HG03175 (cell line): ENCODE measurements around the gene ALLC.

Source experiments
- ATAC-seq: cut with Tn5 transposase; IDR thresholded peaks from one replicate; pipeline ENCODE4 v1.9.1; 2021; ENCODE audit warnings: mild to moderate bottlenecking, moderate library complexity; ENCODE audit not compliant: unreplicated experiment

ALLC gene

GRCh38 chr2:3674066-3674845 is 16.3 kb downstream of the ALLC start:
- no peak for ATAC-seq

GRCh38 chr2:3675687-3676086 is 17.7 kb downstream of the ALLC start:
- no peak for ATAC-seq

DNA sequence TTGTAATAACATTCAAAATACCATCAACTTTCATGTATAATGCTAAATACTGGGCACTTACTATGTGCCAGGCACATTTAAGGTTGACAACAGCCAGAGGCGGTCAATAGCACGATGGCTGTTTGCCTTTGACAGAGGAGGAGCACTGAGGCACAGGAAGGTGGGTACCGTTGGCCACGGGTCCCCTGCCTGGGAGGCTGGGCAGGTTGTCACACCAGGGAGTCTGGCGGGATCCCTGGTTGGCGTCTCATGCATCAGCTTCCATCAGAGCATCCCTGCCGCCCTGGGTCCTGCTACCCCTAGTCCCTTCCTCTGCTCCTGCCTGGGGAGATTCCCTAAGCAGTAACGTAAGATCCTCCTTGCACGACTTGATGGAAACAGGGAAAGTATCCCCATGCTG is 19.4 kb downstream of the ALLC start:
- no peak for ATAC-seq

- no peak for ATAC-seq
Observed at GRCh38 chr2:3678212-3678611, 20.2 kb downstream of the ALLC start.

- no peak for ATAC-seq
Observed at GRCh38 chr2:3679180-3679579, 21.2 kb downstream of the ALLC start.

GRCh38 chr2:3679616-3680393 is 21.8 kb downstream of the ALLC start:
- ATAC-seq = no peak

- ATAC-seq = no peak
Observed at GRCh38 chr2:3680548-3681345, 22.7 kb downstream of the ALLC start.

GRCh38 chr2:3681625-3682024 is 23.6 kb downstream of the ALLC start:
- ATAC-seq = no peak

DNA sequence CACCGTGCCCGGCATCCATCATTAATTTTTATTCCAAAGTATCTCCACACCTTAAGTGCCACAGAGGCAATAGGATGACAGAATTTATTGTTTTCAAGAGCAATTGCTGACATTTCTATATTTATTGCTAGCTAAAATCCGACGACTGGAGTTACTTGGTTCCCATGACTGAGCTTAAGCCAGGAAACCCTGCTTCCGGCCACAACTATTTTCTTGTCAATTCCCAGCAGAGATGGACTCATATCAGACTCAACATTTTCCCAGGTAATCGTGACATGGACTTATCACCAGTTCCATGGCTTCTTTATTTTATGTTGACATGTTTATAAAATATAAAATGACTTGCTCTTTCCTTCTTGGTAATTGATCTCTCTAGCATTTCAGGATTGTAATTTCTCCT is 24.8 kb downstream of the ALLC start:
- ATAC-seq = no peak

- ATAC-seq = no peak
Observed at GRCh38 chr2:3683748-3684454, 25.9 kb downstream of the ALLC start.

DNA sequence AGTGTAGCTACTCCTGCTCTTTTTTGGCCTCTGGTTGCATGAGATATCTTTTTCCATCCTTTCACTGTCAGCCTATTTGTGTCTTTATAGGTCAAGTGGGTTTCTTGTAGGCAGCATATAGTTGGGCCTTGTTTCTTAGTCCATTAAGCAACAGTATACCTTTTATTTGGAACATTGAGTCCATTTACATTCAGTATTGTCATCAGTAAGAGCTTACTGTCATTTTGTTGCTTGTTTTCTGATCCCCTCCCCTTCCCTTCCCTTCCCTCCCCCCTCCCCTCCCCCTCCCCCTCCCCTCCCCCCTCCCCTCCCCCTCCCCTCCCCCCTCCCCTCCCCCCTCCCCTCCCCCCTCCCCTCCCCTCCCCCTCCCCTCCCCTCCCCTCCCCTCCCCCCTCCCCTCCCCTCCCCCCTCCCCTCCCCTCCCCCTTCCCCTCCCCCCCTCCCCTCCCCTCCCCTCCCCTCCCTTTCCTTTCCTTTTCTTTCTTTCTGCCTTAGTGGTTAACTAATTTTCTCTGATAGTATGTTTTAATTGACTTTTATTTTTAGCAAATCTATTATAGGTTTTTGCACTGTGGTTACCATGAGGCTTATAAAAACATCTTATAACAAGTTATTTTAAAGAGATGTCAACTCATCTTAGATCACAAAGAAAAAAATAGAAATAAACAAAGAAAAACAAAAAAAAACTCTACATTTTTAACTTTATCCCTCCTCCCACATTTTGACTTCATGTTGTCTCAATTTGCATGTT is 32.2 kb downstream of the ALLC start:
- ATAC-seq = no peak

GRCh38 chr2:3692375-3692774 is 34.4 kb downstream of the ALLC start:
- ATAC-seq = no peak

DNA sequence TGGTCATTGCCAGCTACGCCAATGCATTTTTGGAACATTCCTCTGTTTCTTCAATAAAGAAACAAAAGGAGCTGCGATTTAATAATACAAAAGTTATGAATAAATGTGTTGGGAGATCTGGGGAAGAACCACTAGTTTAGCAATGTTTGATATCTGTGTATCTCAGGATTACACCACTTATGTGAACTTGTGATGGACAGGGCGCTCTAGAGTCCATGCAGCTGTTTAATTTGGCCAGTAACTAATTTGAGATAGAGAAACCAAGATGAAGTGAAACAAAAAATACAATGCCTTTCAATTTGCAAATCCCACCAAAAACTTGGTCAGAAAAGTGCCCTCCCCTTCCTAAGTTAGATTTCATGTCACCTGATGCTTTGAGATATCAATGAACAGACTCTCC is 38.5 kb downstream of the ALLC start:
- ATAC-seq = no peak

GRCh38 chr2:3701071-3701470 is 43.1 kb downstream of the ALLC start:
- no peak for ATAC-seq

GRCh38 chr2:3703236-3703756 is 45.3 kb downstream of the ALLC start, which contains the start of gene DCDC2C:
Gene DCDC2C (plus strand): TSS chr2:3703575. CDS start chr2:3703752, 177 bp downstream.
- ATAC-seq = no peak

DNA sequence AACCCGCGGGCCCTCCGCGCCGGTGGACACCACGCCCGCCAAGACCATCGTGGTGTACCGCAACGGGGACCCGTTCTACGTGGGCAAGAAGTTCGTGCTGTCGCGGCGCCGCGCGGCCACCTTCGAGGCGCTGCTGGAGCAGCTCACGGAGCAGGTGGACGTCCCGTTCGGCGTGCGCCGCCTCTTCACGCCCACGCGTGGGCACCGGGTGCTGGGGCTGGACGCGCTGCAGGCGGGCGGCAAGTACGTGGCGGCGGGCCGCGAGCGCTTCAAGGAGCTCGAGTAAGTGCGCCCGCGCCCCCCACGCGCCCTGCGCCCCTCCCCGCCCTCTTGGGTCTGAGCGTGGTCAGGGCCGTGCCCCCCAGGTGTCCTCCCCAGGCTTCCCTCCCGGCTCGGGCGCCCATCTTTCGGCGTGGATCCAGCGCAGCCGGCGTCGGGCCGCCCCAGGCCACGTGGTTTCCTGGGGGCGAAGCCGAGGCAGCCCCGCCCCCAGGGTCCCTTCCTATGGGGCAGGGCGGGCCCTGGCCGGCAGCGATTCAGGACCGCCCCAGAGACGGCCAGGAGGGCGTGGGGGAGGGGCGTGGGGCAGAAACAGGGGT is 45.9 kb downstream of the ALLC start:
- no peak for ATAC-seq

- no peak for ATAC-seq
Observed at GRCh38 chr2:3704692-3705091, 46.7 kb downstream of the ALLC start.

GRCh38 chr2:3705782-3706181 is 47.8 kb downstream of the ALLC start:
- no peak for ATAC-seq

- no peak for ATAC-seq
Observed at GRCh38 chr2:3706892-3707291, 48.9 kb downstream of the ALLC start.
